ENCODE measurements around the gene JOSD1.
A peak's percentile ranks its signal among the peaks of the same experiment; 100 is the strongest.

The JOSD1 gene

DNA sequence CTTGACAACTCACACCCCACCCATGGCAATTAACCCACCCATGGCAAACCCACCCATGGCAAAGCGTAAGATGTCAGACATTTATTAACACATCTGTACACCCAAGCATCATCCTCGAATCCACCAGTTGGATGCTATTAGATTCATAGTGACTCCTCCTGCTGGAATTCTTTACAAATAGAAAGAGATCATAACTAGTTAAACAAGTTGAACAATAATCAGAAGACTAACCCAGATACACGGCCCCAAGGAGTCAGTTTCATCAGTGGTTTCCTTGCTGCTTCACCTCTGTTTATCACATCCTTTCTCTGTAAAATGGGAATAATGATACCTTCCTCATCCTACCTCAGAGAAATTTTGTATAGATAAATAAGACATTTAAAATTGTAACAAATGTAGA, 10.1 kb upstream of the JOSD1 start:
- no peak for DNase-seq

- no peak for DNase-seq
These were observed 9.6 kb upstream of the JOSD1 start for GRCh38 chr22:38710351-38710750.

- no peak for DNase-seq
These were observed 8.6 kb upstream of the JOSD1 start for GRCh38 chr22:38709306-38709705.

DNA sequence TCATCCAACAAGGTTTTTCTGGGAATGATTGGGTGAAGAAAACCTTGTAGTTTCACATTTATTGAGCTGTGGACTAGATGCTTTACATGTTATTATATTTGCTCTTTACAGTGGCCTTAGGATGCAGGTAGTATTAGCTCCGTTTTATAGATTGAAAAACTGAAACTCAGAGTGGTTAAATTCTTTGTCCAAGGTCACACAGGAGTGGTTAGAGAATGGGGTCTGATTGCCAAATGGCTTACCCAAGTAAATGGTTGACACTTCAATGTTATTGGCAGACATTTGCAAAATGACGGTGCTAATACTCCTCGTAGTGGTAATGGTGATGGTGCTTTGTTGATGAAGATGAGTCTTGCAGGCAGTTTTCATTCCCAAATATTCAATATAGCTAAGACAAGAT, 7.2 kb upstream of the JOSD1 start:
- DNase-seq: no peak

GRCh38 chr22:38707346-38707745, 6.6 kb upstream of the JOSD1 start:
- DNase-seq: peak; percentile 67

DNA sequence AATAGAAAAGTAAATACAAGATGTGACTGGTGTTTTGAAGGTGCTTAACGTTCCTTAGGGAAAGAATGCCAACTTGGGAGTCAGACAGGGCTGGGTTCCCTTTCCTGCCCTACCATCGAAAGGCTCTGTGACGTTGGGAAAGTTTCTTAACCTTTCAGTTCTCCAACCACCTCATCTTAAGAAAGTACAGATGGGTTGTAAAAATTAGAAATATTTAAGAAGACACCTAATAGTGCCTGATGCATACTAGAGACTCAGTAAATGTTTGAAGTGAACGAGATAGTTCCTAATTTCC, 6.1 kb upstream of the JOSD1 start:
- no peak for DNase-seq

DNA sequence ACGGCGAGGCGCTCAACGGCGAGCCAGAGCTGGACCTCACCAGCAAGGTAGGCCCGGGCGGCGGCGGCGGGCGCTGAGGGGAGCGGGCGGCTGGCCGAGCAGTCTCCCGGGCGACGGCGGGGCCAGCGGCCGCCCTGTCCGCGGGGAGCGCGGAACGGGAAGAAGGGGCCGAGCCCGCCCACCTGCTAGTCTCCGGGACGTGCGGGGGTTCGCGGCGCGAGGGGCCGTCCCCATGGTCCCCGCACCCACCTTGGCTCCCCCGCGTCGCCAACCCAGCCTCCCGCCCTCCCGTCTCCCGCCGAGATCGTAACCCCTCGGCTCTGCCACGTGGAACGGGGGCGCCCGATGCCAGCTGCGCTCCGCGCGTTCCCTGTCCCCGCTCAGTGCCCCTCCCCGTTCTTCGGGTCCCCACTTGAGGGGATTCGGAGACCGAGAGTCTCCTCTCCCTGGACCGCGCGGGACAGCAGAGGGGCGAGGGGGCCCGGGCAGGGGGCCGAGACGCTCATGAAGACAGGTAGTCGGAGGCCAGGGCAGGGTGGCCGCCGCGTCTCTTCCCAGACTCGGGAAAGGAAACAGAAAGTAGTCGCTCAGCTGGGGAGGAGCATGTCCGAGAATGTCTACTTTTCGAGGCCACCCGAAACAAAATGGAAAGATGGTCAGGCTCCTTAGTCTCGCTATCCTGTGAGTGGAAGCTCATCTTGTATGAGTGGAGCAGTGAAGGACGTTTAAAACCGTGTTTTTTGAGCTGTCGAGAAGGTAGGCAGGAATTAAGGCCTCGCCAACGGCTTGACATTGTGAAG, 5.6 kb upstream of the JOSD1 start:
- peak; percentile 40 for DNase-seq

- DNase-seq: peak; percentile 100
These were observed 4.7 kb upstream of the JOSD1 start, which contains the start of gene GTPBP1 for GRCh38 chr22:38705235-38706100. GTPBP1 (plus strand) TSS chr22:38705944; CDS start chr22:38705956, 12 bp downstream.

DNA sequence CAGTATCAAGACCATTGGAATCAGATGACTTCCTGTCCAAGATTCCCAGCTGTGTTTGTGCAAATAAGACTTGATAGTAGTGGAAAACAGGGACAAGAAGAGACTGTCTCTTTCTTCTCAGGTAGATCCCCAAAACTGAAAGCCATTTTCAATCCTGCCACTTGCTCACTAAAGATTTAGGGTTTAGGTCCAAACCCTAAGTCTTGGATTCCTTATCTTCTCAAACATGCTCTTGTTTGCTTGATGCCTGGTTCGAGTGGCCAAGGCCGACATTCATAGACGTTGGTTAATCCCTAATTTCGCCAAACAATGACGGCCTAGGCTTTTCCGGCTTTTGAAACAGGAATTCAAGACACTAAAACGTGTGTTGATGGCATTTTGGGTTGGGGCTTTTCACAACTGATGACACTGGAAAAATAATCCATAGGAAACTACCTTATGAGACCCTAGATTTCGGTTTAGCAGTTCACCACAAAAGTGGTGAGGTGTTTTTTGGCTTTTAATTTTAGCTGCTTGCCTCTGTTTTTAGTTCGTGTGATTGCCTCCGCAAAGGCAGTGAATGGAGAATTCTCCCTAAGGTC, 4.0 kb upstream of the JOSD1 start:
- DNase-seq: no peak

DNA sequence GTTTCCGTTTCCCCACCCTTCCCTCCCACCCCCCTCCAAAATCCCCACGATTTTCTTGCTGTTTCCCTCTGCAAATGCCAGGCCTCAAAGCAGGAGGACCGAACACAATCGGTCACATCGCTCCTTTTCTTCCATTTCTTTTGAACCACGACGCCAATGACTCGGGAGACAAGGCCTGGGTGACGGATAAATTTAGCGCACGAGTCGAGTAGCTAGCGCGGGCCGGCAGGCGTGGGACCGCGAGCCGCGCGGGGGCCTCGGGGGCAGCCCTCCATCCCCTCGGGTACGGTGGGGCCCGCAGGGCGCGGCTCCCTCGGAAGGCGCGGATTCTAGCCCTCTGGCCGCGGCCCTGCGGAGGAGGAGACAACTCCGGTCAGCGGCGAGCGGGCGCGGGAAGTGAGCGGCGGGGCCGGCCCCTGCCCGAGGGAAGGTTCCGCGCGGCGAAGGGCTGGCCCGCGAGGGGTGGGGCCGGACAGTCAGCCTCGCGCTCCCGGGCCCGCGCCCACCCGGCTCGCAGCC, 414 bp downstream of the JOSD1 start:
- DNase-seq: no peak

DNA sequence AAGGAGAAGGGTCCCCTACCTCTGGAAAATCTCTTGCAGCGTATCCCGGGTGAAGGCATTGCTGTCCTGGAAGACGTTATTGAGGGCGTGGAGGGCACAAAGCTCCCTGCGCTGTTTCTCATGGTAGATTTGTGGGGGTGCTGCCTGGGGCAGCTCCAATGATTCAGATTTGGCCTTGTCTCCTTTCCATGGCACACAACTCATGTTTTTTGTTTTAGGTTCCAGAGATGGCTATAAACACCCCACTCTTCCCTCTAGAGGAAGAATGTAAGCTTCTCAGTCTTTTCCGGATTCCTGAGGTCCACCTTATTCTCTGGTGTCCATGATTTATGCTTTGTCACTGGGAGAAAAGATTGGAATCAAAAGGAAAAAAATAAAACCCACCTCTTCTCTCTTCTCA, 959 bp downstream of the JOSD1 start:
- no peak for DNase-seq

DNA sequence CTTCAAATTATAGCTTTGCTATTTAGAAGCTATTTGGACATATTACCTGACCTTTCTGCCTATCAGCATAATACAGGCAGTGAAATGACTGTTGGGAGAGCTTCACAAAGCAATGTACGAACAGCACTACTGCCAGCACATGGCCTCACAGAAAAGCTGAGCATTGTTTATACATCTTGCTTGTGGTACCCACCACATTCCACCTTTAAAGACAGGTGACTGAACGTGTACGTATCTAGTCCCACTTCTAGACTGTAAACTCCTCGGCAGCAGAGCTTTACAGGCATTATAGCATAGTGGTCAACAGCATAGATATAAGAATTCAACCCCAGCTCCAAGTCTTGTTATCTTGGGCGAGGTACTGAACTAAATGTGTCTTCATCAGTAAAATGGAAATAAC, 1.6 kb downstream of the JOSD1 start:
- DNase-seq: no peak

GRCh38 chr22:38698407-38699094, 2.2 kb downstream of the JOSD1 start:
- DNase-seq: no peak

GRCh38 chr22:38697425-38698089, 3.2 kb downstream of the JOSD1 start:
- no peak for DNase-seq

GRCh38 chr22:38696606-38697424, 3.9 kb downstream of the JOSD1 start:
- DNase-seq: peak; percentile 78

DNA sequence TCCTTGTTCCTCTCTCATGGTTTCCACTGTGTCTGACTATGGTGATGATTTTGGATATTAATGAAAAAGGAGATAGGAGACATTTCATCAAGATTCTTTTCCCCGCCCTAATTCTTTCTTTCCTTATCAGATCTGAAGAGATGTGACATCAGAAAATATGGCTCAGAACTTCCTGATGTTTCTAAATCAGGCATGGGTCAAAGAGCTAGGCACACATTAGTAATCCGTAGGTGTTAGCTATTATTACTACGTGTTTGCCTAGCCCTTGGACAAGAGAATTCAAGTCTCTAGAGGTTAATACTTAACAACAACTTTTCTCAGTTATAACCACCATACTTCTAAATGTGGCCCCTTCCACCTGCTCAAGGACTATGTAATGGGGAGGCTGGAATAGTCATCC, 5.8 kb downstream of the JOSD1 start:
- no peak for DNase-seq

GRCh38 chr22:38694049-38694448, 6.7 kb downstream of the JOSD1 start:
- no peak for DNase-seq

DNA sequence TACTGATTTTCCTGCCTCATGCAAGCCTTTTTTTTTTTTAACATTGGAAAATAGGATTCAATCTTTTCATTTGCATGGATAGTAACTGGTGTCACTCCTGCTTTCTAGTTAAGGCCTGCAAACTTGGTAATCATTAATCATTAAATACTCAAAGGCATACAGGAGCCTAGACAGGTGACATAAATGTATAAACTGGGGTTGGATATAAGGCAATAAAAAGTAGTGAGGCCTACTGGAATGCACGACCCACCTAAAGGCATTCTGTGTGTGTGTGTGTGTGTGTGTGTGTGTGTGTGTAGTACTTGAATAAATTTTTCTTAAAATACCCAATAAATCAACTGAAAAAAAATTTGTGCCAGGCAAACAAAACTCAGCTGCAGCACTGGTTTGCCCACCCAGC, 11.1 kb downstream of the JOSD1 start:
- DNase-seq: no peak

DNA sequence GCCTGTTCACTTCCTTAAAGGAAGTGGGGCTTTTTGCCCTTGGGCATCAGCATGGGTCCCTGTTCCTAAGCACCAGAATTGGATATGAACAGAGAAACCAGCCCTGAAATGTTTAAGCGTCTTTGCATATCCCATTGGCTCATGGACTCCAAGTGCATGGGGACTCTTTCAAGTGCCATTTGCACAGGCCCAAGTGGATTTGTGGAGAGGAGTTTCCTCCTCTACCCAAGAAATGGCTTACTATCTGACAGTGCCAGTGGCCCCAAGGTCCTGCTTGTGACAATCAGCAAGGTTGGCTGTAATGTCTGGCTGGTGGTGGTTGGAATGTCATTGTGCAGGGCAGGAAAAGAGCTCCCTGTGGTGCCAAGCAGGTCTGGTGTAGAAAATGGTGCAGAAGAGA, 15.0 kb downstream of the JOSD1 start:
- DNase-seq: no peak

GRCh38 chr22:38684895-38685294, 15.8 kb downstream of the JOSD1 start:
- DNase-seq: no peak

DNA sequence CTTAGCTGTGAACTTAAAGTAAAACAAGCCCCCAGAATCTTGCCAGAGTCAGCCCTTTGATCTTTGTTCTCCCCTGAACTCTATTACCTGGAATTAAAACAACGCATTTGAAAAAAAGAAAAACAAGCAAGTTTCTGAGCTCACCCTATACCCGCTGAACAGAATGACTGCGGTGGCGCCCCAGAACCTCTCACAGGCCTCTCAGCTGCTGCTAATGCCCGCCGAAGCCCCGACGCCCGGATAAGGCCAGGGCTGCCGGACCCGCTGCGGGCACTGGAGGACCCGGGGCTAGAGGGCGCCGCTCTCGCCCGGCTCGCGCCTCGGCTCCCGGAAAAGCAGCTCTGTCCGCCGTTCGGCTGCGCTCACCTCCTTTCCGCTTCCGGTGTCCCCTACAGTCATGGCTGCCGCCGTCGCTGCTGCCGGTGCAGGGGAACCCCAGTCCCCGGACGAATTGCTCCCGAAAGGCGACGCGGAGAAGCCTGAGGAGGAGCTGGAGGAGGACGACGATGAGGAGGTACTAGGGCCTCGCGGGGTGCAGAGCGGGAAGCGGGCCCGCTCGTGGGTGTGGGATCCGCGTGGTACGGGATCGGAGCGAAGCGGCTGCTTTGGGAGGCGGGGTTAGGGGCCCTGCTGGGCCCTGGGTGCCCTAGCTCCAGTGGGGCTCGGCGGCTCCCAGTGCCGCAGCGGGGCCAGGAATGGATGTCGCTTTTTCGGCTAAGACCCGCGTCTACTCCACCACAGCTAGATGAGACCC, 19.0 kb downstream of the JOSD1 start, which contains the start of gene TOMM22:
Gene TOMM22 (plus strand): TSS at position 376 of the 754 bp plus-strand sequence. CDS start 22 bp downstream, at position 398.
- DNase-seq: peak; percentile 93
